NCI-H2081 treated with DMSO at 0.1 percent for 48 hours (cell line): ENCODE data around the gene PIAS4.
"Not testable (repeated sequence)": the region's sequence is repeated elsewhere in the genome, so short reads cannot be mapped to it uniquely, and the experiment has no call there.

ENCODE experiments used
- DNase-seq: peaks from one replicate; lab custom pipeline; 2025; lab: John Stamatoyannopoulos, UW

The PIAS4 gene

DNA sequence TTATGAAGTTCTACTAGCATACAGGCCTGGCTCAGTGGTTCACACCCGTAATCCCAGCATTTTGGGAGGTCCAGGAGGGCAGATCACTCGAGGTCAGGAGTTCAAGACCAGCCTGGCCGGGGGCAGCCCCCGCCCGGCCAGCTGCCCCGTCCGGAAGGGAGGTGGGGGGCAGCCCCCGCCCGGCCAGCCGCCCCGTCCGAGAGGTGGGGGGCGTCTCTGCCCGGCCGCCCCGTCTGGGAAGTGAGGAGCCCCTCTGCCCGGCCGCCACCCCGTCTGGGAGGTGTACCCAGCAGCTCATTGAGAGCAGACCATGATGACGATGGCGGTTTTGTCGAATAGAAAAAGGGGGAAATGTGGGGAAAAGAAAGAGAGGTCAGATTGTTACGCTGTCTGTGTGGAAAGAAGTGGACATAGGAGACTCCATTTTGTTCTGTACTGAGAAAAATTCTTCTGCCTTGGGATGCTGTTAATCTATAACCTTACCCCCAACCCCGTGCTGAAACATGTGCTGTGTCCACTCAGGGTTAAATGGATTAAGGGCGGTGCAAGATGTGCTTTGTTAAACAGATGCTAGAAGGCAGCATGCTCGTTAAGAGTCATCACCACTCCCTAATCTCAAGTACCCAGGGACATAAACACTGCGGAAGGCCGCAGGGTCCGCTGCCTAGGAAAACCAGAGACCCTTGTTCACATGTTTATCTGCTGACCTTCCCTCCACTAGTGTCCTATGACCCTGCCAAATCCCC is 8.7 kb upstream of the PIAS4 start:
- not testable (repeated sequence) for DNase-seq

GRCh38 chr19:4000798-4001197 is 6.7 kb upstream of the PIAS4 start:
- DNase-seq = not testable (repeated sequence)

DNA sequence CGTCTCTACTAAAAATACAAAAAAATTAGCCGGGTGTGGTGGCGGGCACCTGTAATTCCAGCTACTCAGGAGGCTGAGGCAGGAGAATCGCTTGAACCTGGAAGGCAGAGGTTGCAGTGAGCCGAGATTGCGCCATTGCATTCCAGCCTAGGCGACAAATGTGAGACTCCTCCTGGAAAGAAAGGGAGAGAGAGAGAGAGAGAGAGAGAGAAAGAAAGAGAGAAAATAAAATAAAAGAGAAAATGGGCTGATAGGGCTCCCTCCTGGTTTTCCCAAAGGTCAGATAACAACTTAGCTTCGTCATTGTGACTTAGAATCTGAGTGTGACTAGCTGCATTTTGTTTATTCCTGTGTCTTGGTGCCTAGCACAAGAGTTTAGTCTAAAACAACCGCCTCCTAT is 2.1 kb upstream of the PIAS4 start:
- not testable (repeated sequence) for DNase-seq

- no peak for DNase-seq
Observed at GRCh38 chr19:4007836-4008539, 452 bp downstream of the PIAS4 start.

- no peak for DNase-seq
Observed at GRCh38 chr19:4009990-4010807, 2.7 kb downstream of the PIAS4 start.

DNA sequence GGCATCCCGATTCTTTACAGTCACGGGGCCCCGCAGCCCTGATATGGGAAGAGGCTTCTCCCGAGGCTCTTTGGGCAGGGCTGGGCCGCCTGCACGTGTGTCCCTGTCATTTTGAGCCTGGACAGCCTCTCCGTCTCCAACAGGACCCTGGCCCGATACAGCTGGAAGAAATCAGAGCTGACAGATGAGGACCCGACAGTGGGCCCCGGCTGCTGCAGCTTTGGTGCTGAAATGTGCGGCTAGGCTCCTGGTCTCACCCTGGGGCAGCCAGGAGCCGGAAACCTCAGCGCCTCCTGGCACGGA is 3.2 kb downstream of the PIAS4 start:
- DNase-seq = no peak

GRCh38 chr19:4011430-4011829 is 3.9 kb downstream of the PIAS4 start:
- not testable (repeated sequence) for DNase-seq

DNA sequence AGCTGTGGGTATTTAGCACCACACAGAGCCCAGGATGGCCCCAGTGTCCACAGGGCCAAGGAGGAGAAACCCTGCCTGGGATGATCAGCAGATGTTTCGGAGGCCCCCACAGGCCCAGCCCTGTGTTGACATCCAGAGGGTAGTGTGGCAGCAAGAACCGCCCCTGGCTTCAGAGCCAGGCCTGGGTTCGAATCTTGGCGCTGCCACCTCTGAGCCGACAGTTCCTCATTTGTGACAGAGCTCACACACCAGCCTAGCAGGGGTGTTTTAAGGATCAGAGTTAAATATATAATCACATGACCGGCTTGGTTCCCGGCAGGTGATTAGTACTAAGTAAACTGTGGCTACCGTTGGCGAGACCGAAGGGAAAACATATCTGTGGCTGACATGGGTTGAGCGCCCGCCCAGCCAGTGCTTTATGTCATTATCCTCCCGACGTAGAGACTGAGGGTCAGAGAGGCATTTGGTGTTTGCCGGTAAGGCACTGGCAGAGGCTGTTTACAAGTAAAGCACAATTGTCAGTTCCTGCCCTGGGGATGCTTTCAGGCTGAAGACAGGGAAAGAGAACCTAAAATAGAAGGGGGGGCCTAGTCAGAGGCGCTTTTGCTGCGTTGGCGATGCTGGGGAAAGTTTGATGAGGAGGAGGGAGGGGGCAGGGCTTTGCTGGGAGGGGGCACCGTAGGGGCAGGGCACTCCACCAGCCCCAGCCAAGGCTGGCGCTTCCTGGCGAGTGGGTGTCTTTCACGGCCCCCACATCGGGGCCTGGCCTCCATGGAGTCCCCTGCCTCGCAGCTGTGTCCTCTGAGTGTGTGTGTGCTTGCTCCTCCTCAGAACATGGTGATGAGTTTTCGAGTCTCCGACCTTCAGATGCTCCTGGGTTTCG is 4.8 kb downstream of the PIAS4 start:
- DNase-seq = peak; percentile 30

- no peak for DNase-seq
Observed at GRCh38 chr19:4012975-4013634, 5.6 kb downstream of the PIAS4 start.

DNA sequence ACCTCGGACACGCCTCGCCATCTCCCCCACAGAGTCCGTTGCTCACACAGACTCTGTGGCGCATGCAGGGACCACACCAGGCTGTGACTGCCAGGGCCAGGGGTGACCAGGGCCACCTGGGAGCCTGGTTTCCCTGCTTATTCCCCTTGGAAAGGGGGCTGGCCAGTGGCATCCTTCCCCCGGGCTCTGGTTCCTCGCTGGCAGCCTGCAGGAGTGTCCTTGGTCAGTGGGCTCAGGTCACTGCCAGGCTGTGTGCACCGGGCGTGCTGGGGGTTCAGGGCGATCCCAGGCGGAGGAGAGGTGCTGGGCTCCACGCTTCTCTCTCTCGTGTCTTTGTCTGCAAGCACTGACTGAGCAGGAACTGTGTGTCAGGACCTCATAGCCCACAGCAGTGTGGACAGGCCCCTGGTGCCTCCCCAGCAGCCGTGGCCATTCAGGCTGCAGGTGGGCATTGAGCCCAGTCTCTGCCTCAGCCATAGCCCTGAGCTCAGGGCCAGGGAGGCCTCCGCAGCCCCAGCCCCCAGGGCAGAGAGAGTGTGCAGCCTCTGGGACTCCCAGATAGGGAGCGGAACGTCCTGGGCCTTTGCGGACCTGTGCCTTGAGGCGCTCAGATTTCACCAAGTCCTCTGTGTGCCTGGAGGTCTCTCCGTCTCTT is 6.5 kb downstream of the PIAS4 start:
- DNase-seq = no peak

- no peak for DNase-seq
Observed at GRCh38 chr19:4014541-4015491, 7.3 kb downstream of the PIAS4 start.

GRCh38 chr19:4015705-4016402 is 8.3 kb downstream of the PIAS4 start:
- DNase-seq = no peak

DNA sequence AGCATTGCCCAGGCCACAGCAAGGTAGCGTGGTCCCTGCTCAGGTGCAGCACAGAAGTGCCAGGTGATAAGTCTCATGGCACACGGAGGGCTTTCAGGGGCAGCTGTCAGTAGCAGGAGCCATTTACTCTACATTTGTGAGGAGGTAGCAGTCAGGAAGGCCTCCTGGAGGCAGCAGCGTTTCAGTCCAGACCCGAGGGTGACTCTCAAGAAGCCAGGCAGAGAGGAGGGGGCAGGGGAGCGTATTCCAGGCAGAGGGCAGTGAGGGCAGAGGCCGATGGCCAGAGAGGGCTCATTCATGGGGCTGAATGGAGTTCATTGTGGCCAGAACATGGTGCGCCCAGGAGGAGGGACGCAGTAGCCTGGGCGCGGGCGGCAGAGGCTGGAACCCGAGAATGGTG is 8.9 kb downstream of the PIAS4 start:
- no peak for DNase-seq

DNA sequence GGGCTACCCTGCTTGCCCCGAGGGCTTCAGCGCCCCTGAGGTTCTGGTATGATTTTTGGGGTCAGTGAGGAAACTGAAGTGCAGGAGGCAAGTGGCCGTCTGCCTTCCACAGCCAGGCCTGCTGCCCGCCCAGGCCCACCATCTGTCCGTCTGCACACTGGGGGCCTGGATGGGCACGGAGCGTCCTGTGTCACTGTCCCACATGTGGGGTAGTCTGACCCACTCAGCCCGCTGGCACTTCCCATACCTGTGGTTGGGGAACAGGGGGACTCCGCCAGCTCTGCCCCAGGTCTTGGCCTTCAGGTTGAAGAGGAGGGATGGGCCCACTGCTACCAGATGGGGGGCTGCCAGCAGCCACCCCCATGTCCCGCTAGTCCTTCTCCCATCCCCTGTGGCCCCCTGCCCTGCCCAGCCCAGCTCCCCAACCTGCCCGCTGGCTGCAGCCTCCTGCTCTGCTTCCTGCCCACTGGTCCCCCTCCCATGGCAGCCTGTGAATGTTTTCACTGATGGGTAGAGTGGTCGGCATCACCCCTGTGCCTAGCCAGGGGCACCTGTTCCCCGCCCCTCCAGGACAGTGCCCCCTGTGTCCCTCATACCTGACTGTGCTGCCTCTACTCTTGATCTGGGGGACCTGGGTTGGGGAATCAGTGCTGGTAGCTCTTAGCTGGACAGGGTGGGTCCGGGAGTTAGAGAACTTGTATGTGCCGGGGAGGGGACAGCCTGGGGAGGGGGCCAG is 9.5 kb downstream of the PIAS4 start:
- no peak for DNase-seq

DNA sequence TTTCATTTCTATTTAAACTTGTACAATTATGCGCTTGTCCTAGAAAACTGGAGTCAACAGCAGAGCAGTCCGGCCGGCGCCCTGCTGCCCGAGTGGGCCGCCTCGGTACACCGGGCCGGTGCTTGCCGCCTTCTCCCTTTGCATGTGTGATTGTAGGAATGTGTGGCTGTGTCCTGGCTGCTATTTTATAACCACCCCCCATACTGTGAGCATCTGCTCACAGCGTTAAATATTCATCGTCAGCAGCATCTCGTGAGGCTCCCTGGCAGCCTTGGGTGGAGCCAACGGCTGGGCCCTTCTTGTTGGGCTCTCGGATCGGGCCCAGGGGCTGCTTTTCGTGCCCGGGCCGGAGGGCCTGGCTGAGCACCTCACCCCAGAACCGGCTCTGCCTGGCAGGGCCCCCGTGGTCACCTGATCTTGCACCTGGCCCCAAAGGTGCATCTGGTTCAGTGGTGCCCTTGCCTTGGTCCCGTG is 10.6 kb downstream of the PIAS4 start:
- DNase-seq = no peak

DNA sequence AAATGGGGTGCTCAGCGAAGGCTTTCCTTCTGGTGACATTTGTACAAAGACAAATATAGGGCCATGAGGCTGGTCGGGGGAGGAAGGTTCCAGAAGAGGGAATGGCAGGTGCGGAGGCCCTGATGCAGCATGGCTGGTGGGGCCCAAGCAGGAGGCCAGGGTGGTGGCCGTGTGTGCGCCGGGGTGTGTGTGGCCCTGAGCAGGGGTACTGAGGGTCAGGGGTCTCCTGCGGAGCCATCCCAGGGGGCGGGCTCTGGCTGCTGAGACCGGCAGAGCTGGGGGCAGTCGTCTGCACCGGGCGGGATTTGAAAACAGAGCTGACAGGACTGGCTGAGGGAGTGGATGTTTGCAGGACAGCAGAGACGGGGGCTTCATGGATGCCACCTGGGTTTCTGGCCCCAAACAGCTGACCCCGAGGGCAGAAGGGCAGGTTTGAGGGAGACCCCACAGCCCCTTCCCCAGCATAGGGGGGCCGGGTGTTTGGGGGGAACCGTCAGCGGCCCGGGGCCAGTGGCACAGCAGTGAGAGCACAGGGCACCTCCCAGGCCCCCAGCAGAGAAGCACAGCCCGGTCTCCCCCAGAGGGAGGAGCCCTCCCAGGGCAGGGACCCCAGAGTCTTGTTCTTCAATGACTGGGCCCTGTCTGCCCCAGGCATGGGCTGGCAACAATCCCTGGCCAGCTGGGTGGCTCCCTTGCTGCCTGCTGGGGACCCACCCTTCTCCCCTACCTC is 11.4 kb downstream of the PIAS4 start:
- no peak for DNase-seq

- no peak for DNase-seq
Observed at GRCh38 chr19:4019578-4019977, 12.0 kb downstream of the PIAS4 start.
